ENCODE results near the gene FCRL6. TPM values are rescaled to one million over a fixed set of nuclear protein-coding genes. Genes with fewer than 3 reads are reported as not detected.

Gene FCRL6
- total RNA-seq, 1 experiment from 2014 or later, result not detected

GRCh38 chr1:159853417-159854115 lies 51.4 kb downstream of the FCRL6 start:
- H3K27me3 ChIP-seq (ENCODE audit: control insufficient read depth, insufficient read depth, low read length), result no peaks in the 10 kb centered on the region
- H3K4me1 ChIP-seq (ENCODE audit: control insufficient read depth, insufficient read depth, low read length), result peaks cover 9% of the 10 kb centered on the region; the same call in 1 of the 2 replicates
- TF ChIP-seq TCF7L2 (IDR thresholded peaks at IDR 0.05; ENCODE audit: low read depth, low read length) (no peak), SIN3A (IDR thresholded peaks at IDR 0.05; ENCODE audit: borderline replicate concordance, insufficient read depth, low read depth, low read length) (no peak), POLR2AphosphoS5 (IDR thresholded peaks at IDR 0.05; ENCODE audit: low read depth, low read length) (no peak)
- TF ChIP-seq, protein P1, sequence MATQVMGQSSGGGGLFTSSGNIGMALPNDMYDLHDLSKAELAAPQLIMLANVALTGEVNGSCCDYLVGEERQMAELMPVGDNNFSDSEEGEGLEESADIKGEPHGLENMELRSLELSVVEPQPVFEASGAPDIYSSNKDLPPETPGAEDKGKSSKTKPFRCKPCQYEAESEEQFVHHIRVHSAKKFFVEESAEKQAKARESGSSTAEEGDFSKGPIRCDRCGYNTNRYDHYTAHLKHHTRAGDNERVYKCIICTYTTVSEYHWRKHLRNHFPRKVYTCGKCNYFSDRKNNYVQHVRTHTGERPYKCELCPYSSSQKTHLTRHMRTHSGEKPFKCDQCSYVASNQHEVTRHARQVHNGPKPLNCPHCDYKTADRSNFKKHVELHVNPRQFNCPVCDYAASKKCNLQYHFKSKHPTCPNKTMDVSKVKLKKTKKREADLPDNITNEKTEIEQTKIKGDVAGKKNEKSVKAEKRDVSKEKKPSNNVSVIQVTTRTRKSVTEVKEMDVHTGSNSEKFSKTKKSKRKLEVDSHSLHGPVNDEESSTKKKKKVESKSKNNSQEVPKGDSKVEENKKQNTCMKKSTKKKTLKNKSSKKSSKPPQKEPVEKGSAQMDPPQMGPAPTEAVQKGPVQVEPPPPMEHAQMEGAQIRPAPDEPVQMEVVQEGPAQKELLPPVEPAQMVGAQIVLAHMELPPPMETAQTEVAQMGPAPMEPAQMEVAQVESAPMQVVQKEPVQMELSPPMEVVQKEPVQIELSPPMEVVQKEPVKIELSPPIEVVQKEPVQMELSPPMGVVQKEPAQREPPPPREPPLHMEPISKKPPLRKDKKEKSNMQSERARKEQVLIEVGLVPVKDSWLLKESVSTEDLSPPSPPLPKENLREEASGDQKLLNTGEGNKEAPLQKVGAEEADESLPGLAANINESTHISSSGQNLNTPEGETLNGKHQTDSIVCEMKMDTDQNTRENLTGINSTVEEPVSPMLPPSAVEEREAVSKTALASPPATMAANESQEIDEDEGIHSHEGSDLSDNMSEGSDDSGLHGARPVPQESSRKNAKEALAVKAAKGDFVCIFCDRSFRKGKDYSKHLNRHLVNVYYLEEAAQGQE (IDR thresholded peaks at IDR 0.05; ENCODE audit: insufficient read depth in 1 of 2, low read depth in 2 of 2, low read length in 1 of 2), result no peak
- TF ChIP-seq, protein P2, sequence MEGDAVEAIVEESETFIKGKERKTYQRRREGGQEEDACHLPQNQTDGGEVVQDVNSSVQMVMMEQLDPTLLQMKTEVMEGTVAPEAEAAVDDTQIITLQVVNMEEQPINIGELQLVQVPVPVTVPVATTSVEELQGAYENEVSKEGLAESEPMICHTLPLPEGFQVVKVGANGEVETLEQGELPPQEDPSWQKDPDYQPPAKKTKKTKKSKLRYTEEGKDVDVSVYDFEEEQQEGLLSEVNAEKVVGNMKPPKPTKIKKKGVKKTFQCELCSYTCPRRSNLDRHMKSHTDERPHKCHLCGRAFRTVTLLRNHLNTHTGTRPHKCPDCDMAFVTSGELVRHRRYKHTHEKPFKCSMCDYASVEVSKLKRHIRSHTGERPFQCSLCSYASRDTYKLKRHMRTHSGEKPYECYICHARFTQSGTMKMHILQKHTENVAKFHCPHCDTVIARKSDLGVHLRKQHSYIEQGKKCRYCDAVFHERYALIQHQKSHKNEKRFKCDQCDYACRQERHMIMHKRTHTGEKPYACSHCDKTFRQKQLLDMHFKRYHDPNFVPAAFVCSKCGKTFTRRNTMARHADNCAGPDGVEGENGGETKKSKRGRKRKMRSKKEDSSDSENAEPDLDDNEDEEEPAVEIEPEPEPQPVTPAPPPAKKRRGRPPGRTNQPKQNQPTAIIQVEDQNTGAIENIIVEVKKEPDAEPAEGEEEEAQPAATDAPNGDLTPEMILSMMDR (IDR thresholded peaks at IDR 0.05), result no peak
- H3K27ac ChIP-seq (ENCODE audit: low read length), result no peak overlapping the region
- in situ Hi-C loops (cut with HindIII; ENCODE audit: low pct_unique_long_range_greater_than_20kb, low sequenced_read_pairs) (no loop called here), intact Hi-C loops (cut with micrococcal nuclease; ENCODE audit: unreplicated experiment) (loop anchor here (2.0 kb wide), 1 partner anchor 73 kb away; the partner anchor contains the start of gene DUSP23)
- POLR2A ChIA-PET, result no interaction called here
- CTCF ChIA-PET, result interaction anchor here (0.6 kb wide), 1 partner anchor 28 kb away, joined by 9 read pairs; no protein-coding TSS in a partner anchor
- no peaks in the 10 kb centered on the region for H3K36me3 ChIP-seq (ENCODE audit: control insufficient read depth, insufficient read depth, low read length)
- no peaks in the 10 kb centered on the region for H3K9me3 ChIP-seq (ENCODE audit: control insufficient read depth, insufficient read depth, low read depth, low read length)
- peak overlapping the region; percentile 53 to 57 for H3K4me3 ChIP-seq (ENCODE audit: low read depth in 2 of 2, low read length in 2 of 2)
- ATAC-seq, result no peak
- BruUV-seq (replicated peaks), result no TSS peak
- no peak for DNase-seq (ENCODE audit: low read depth, low spot score)

DNA sequence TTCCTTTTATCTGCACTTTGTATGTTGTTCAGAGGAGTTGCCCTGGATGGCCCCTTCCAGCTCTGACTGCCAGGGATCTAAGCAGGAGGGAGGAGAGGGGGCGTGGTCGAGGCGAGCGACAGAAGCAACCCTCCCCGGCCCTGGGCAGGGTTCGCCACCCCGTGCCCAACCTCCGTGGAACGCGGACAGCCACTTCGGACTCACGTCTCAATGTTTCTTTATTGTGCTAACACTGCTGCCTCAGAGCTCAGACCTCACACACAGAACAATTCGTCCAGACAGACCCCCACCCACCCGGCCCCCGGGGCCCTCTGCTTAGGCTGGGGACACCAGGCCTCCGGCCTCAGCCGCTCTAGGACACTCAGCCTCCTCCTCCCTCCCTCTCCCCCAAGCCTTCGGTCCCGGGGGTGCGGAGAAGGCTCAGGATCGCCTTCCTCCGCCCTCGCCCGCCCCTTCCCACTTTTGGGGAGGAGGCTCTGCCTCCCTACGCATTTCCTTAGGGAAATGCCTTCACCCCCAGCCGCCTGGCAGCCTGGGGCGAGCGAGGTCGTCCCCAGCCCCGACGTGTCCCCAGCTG lies 52.0 kb downstream of the FCRL6 start:
- peak overlapping the region; percentile 53 to 57 for H3K4me3 ChIP-seq (ENCODE audit: low read depth in 2 of 2, low read length in 2 of 2)
- in situ Hi-C loops (cut with HindIII; ENCODE audit: low pct_unique_long_range_greater_than_20kb, low sequenced_read_pairs), result no loop called here
- no peaks in the 10 kb centered on the region for H3K36me3 ChIP-seq (ENCODE audit: control insufficient read depth, insufficient read depth, low read length)
- no peaks in the 10 kb centered on the region for H3K27me3 ChIP-seq (ENCODE audit: control insufficient read depth, insufficient read depth, low read length)
- intact Hi-C loops (cut with micrococcal nuclease; ENCODE audit: unreplicated experiment), result loop anchor here (2.0 kb wide), 1 partner anchor 73 kb away; the partner anchor contains the start of gene DUSP23
- H3K9me3 ChIP-seq (ENCODE audit: control insufficient read depth, insufficient read depth, low read depth, low read length), result no peaks in the 10 kb centered on the region
- ChIA-PET POLR2A (no interaction called here), CTCF (no interaction called here)
- TF ChIP-seq, protein P1 (IDR thresholded peaks at IDR 0.05; ENCODE audit: insufficient read depth in 1 of 2, low read depth in 2 of 2, low read length in 1 of 2), result no peak
- no peak for TF ChIP-seq SIN3A (IDR thresholded peaks at IDR 0.05; ENCODE audit: borderline replicate concordance, insufficient read depth, low read depth, low read length)
- no peak for TF ChIP-seq POLR2AphosphoS5 (IDR thresholded peaks at IDR 0.05; ENCODE audit: low read depth, low read length)
- TF ChIP-seq TCF7L2 (IDR thresholded peaks at IDR 0.05; ENCODE audit: low read depth, low read length), result no peak
- TF ChIP-seq, protein P2 (IDR thresholded peaks at IDR 0.05), result no peak
- H3K4me1 ChIP-seq (ENCODE audit: control insufficient read depth, insufficient read depth, low read length), result peaks cover 9% of the 10 kb centered on the region; the same call in 1 of the 2 replicates
- no TSS peak for BruUV-seq (replicated peaks)
- DNase-seq (ENCODE audit: low read depth, low spot score) (no peak), ATAC-seq (peak; percentile 90)
- no peak overlapping the region for H3K27ac ChIP-seq (ENCODE audit: low read length)
